ACC112 (cell line): Measurements from ENCODE around the gene SLC25A42.
A peak's percentile ranks its signal among the peaks of the same experiment; 100 is the strongest.

Experiments
- H2AFZ ChIP-seq: fragments of 200-600 bp; sonication (generic); one replicate; pipeline ENCODE4 v1.6.0; 2017; ENCODE audit warnings: antibody characterized with exemption, low read length; ENCODE audit not compliant: unreplicated experiment
- H3K27ac ChIP-seq: fragments of 200-600 bp; sonication (generic); 2 replicates; pipeline ENCODE4 v1.5.1; 2014; ENCODE audit warnings: low read depth, mild to moderate bottlenecking, antibody characterized with exemption, low read length, moderate library complexity
- H3K27me3 ChIP-seq: fragments of 200-600 bp; sonication (generic); 2 replicates; pipeline ENCODE4 v1.6.1; 2014; ENCODE audit warnings: mild to moderate bottlenecking, antibody characterized with exemption, low read length, moderate library complexity, mixed read lengths; ENCODE audit not compliant: insufficient read depth
- H3K36me3 ChIP-seq: fragments of 200-600 bp; sonication (generic); 2 replicates; pipeline ENCODE4 v1.6.1; 2016; ENCODE audit warnings: mild to moderate bottlenecking, antibody characterized with exemption, low read length, moderate library complexity, mixed read lengths; ENCODE audit not compliant: insufficient read depth
- H3K4me1 ChIP-seq: fragments of 200-600 bp; sonication (generic); one replicate; pipeline ENCODE4 v1.6.1; 2016; ENCODE audit warnings: low read length, mixed read lengths; ENCODE audit not compliant: insufficient read depth, unreplicated experiment, control insufficient read depth
- H3K4me3 ChIP-seq: fragments of 200-600 bp; sonication (generic); 2 replicates; pipeline ENCODE4 v1.5.1; 2014; ENCODE audit warnings: mild to moderate bottlenecking, low read depth, low read length
- H3K79me2 ChIP-seq: fragments of 200-600 bp; sonication (generic); one replicate; pipeline ENCODE4 v1.6.0; 2016; ENCODE audit warnings: low read length; ENCODE audit not compliant: control insufficient read depth, unreplicated experiment, insufficient read depth

SLC25A42 gene

GRCh38 chr19:19059837-19060611, 3.8 kb upstream of the SLC25A42 start:
- peaks cover 20% of the 10 kb centered on the region for H3K4me1 ChIP-seq
- H3K27me3 ChIP-seq = no peaks in the 10 kb centered on the region
- H3K27ac ChIP-seq = no peak overlapping the region
- H3K79me2 ChIP-seq = no peaks in the 10 kb centered on the region
- no peak overlapping the region for H3K4me3 ChIP-seq
- H2AFZ ChIP-seq = no peak overlapping the region
- no peaks in the 10 kb centered on the region for H3K36me3 ChIP-seq

DNA sequence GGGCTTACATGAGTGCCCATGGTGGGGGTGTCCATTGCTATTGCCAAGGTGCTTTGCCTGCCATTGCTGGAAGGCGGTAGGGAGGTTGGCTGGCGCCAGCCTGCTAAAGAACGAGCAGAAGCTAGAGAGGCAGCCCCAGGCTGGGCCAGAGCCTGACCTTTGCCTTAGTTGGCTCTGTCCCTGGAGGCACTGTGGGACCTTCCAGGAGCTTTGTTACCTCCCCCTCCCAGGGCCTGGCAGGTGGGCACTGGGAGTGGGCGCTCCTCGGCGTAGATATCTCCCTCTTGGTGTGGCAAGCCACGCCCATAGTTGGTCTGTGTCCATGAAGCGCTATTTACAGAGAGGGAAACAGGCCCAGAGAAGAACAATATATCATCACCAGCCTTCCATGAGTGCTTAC, 2.3 kb upstream of the SLC25A42 start:
- no peaks in the 10 kb centered on the region for H3K79me2 ChIP-seq

GRCh38 chr19:19062454-19063182, 1.2 kb upstream of the SLC25A42 start:
- no peak overlapping the region for H3K27ac ChIP-seq
- no peak overlapping the region for H2AFZ ChIP-seq
- H3K36me3 ChIP-seq = no peaks in the 10 kb centered on the region
- H3K27me3 ChIP-seq = no peaks in the 10 kb centered on the region
- no peaks in the 10 kb centered on the region for H3K79me2 ChIP-seq
- H3K4me1 ChIP-seq = peaks cover 20% of the 10 kb centered on the region
- H3K4me3 ChIP-seq = peak overlapping the region; percentile 68

More for the DNA sequence above, 2.3 kb upstream of the SLC25A42 start:
- Histone ChIP-seq H3K27me3 (no peaks in the 10 kb centered on the region), H3K4me1 (peaks cover 20% of the 10 kb centered on the region), H3K4me3 (no peak overlapping the region), H2AFZ (no peak overlapping the region), H3K27ac (no peak overlapping the region), H3K36me3 (no peaks in the 10 kb centered on the region)

GRCh38 chr19:19064098-19064722, 416 bp downstream of the SLC25A42 start:
- Histone ChIP-seq H3K27ac (no peak overlapping the region), H3K79me2 (no peaks in the 10 kb centered on the region), H3K4me1 (peaks cover 20% of the 10 kb centered on the region), H3K36me3 (no peaks in the 10 kb centered on the region), H2AFZ (no peak overlapping the region), H3K27me3 (no peaks in the 10 kb centered on the region), H3K4me3 (peak overlapping the region; percentile 82)

DNA sequence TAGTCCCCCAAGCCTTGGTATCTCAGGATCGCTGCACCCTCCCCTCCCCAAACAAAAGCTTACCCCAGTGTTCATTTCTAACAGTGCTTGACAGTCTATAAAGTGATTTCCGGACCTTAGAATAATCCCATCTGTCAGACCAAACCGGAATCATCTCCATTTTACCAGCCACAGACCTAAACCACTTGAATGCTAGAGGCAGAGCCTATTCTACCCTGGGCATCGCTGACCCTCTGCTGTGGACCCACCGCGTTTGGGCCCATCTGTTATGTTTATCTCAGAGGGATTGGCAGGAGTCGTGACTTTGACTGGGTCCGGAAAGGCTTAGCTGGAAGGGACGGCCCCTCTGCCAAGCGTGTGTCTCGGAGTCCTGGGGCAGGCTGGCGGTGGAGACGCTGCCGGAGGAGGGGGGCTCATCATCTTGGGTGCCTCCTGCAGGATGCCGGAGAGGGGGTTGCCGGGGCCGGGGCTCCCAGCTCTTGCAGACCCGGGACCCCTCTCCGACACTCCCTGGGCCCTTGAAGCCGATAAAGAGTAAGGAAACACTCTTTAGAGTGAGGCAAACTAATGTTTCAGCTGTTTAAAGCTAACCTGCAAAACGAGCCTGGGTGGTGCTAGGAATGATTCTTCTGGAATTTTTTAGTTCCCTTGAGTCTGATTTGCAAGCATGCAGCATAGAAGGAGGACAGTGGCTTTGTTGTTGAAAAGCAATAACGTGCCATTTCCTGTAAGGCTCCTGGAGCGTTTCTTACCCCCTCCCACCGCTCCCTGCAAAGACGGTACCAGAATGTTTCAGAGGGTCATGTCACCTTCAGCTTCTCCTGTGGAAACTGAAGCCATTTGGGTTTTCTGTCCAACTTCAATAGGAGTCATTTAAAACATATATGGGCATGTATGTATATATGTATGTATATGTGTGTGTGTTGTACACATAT, 1.3 kb downstream of the SLC25A42 start:
- H2AFZ ChIP-seq = no peak overlapping the region
- peaks cover 20% of the 10 kb centered on the region for H3K4me1 ChIP-seq
- no peak overlapping the region for H3K27ac ChIP-seq
- peak overlapping the region; percentile 82 for H3K4me3 ChIP-seq
- H3K79me2 ChIP-seq = no peaks in the 10 kb centered on the region
- no peaks in the 10 kb centered on the region for H3K36me3 ChIP-seq
- no peaks in the 10 kb centered on the region for H3K27me3 ChIP-seq

- H3K4me3 ChIP-seq = no peak overlapping the region
- H3K36me3 ChIP-seq = no peaks in the 10 kb centered on the region
- H3K79me2 ChIP-seq = no peaks in the 10 kb centered on the region
- no peaks in the 10 kb centered on the region for H3K27me3 ChIP-seq
- no peak overlapping the region for H3K27ac ChIP-seq
- H3K4me1 ChIP-seq = peaks cover 13% of the 10 kb centered on the region
- H2AFZ ChIP-seq = no peak overlapping the region
Measured at GRCh38 chr19:19067276-19068072, 3.7 kb downstream of the SLC25A42 start.

- H3K27me3 ChIP-seq = no peaks in the 10 kb centered on the region
- no peak overlapping the region for H3K27ac ChIP-seq
- H3K36me3 ChIP-seq = no peaks in the 10 kb centered on the region
- no peaks in the 10 kb centered on the region for H3K79me2 ChIP-seq
- H3K4me3 ChIP-seq = no peak overlapping the region
- no peak overlapping the region for H2AFZ ChIP-seq
- peaks cover 6% of the 10 kb centered on the region for H3K4me1 ChIP-seq
Measured at GRCh38 chr19:19068659-19069654, 5.2 kb downstream of the SLC25A42 start.

DNA sequence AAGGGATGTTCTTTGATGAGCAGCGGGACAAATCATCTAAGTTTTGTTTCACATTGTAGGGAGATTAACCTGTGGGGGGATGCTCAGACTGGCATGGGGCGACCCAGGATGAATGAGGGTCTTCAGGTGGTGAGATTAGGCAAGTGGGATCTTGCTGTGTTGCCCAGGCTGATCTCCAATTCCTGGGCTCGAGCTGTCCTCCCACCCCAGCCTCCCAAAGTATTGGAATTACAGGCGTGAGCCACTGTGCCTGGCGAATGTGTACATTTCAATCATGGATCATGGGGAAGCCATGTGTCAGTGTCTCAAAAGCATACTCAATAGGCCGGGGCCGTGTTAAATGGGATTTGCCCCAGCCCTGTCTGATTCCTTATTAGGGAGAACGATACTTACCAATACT, 8.1 kb downstream of the SLC25A42 start:
- Histone ChIP-seq H3K36me3 (no peaks in the 10 kb centered on the region), H3K27me3 (no peaks in the 10 kb centered on the region), H3K27ac (no peak overlapping the region), H3K79me2 (no peaks in the 10 kb centered on the region), H3K4me1 (no peaks in the 10 kb centered on the region), H3K4me3 (no peak overlapping the region), H2AFZ (no peak overlapping the region)
